SK-N-SH treated with all-trans-retinoic acid at 6 μM for 48 hours (cell line): ENCODE data around the gene DNAJC5G.
"Not testable (repeated sequence)": the region's sequence is repeated elsewhere in the genome, so short reads cannot be mapped to it uniquely, and the experiment has no call there.

ENCODE experiments used
- ATAC-seq: fragments of 200-7000 bp; cut with Tn5 transposase; 3 replicates; pipeline ENCODE4 v1.9.1; 2020; ENCODE audit warnings: mild to moderate bottlenecking, moderate library complexity
- CREB5 ChIP-seq: fragments of 250-450 bp; sonication (Bioruptor Pico); IDR thresholded peaks from 2 replicates; pipeline ENCODE4 v1.5.1; 2020; ENCODE audit warnings: low read depth, mild to moderate bottlenecking, moderate library complexity
- CSDC2 ChIP-seq: fragments of 250-450 bp; sonication (Bioruptor Pico); IDR thresholded peaks from 2 replicates; pipeline ENCODE4 v1.5.0; 2020; ENCODE audit warnings: mild to moderate bottlenecking, moderate library complexity
- CSRNP3 ChIP-seq: fragments of 250-450 bp; sonication (Bioruptor Pico); IDR thresholded peaks from 2 replicates; pipeline ENCODE4 v1.5.1; 2021; ENCODE audit warnings: mild to moderate bottlenecking, moderate library complexity
- GLIS3 ChIP-seq: fragments of 250-450 bp; sonication (Bioruptor Pico); IDR thresholded peaks from 2 replicates; pipeline ENCODE4 v1.5.0; 2020; ENCODE audit warnings: mild to moderate bottlenecking, moderate library complexity
- ISL1 ChIP-seq: fragments of 250-450 bp; sonication (Bioruptor Pico); IDR thresholded peaks from 2 replicates; pipeline ENCODE4 v2.1.2; 2022; ENCODE audit warnings: mild to moderate bottlenecking, moderate library complexity
- OSR1 ChIP-seq: fragments of 250-450 bp; sonication (Bioruptor Pico); IDR thresholded peaks from 2 replicates; pipeline ENCODE4 v1.8.0; 2022; ENCODE audit warnings: moderate library complexity, mild to moderate bottlenecking, inconsistent platforms
- POU6F1 ChIP-seq: fragments of 250-450 bp; sonication (Bioruptor Pico); IDR thresholded peaks from 2 replicates; pipeline ENCODE4 v1.8.0; 2021; ENCODE audit warnings: low read depth, mild to moderate bottlenecking, moderate library complexity, borderline replicate concordance
- PPARA ChIP-seq: fragments of 250-450 bp; sonication (Bioruptor Pico); IDR thresholded peaks from 2 replicates; pipeline ENCODE4 v1.5.0; 2020; ENCODE audit warnings: mild to moderate bottlenecking, borderline replicate concordance
- RARB ChIP-seq: fragments of 250-450 bp; sonication (Bioruptor Pico); IDR thresholded peaks from 2 replicates; pipeline ENCODE4 v1.8.0; 2021; ENCODE audit warnings: mild to moderate bottlenecking, moderate library complexity
- SNAI2 ChIP-seq: fragments of 250-450 bp; sonication (Bioruptor Pico); IDR thresholded peaks from 2 replicates; pipeline ENCODE4 v1.5.0; 2020; ENCODE audit warnings: mild to moderate bottlenecking, moderate library complexity
- TCF4 ChIP-seq: fragments of 250-450 bp; sonication (Bioruptor Pico); IDR thresholded peaks from 2 replicates; pipeline ENCODE4 v1.8.0; 2021; ENCODE audit warnings: mild to moderate bottlenecking, moderate library complexity, borderline replicate concordance
- TOX ChIP-seq: fragments of 250-450 bp; sonication (Bioruptor Pico); IDR thresholded peaks from 2 replicates; pipeline ENCODE4 v1.8.0; 2021; ENCODE audit warnings: mild to moderate bottlenecking, moderate library complexity, borderline replicate concordance
- ZC3H10 ChIP-seq: fragments of 250-450 bp; sonication (Bioruptor Pico); IDR thresholded peaks from 2 replicates; pipeline ENCODE4 v1.5.1; 2021; ENCODE audit warnings: mild to moderate bottlenecking, moderate library complexity
- ZFP3 ChIP-seq: fragments of 250-450 bp; sonication (Bioruptor Pico); IDR thresholded peaks from 2 replicates; pipeline ENCODE4 v1.5.0; 2020; ENCODE audit warnings: mild to moderate bottlenecking, moderate library complexity
- ZFP30 ChIP-seq: fragments of 450-650 bp; formaldehyde crosslinking; IDR thresholded peaks from 2 replicates; pipeline ENCODE4 v1.5.0; 2022; ENCODE audit warnings: mild to moderate bottlenecking, moderate library complexity
- ZNF565 ChIP-seq: fragments of 450-650 bp; formaldehyde crosslinking; conservative IDR thresholded peaks from 2 replicates; pipeline ENCODE4 v1.5.0; 2020; ENCODE audit warnings: low read depth, mild to moderate bottlenecking, moderate library complexity
- ZNF70 ChIP-seq: fragments of 450-650 bp; formaldehyde crosslinking; IDR thresholded peaks from 2 replicates; pipeline ENCODE4 v1.5.0; 2020; ENCODE audit warnings: mild to moderate bottlenecking, moderate library complexity
- ZNF8 ChIP-seq: fragments of 450-650 bp; formaldehyde crosslinking; IDR thresholded peaks from 2 replicates; pipeline ENCODE4 v1.5.0; 2020; ENCODE audit warnings: mild to moderate bottlenecking, moderate library complexity
- TF ChIP-seq, protein P1 (sequence below): fragments of 250-450 bp; sonication (Bioruptor Pico); IDR thresholded peaks from 2 replicates; pipeline ENCODE4 v1.8.0; 2020; ENCODE audit warnings: mild to moderate bottlenecking, moderate library complexity, borderline replicate concordance
- TF ChIP-seq, protein P2 (sequence below): fragments of 250-450 bp; sonication (Bioruptor Pico); IDR thresholded peaks from 2 replicates; pipeline ENCODE4 v1.5.0; 2020; ENCODE audit warnings: mild to moderate bottlenecking, moderate library complexity

DNAJC5G gene

GRCh38 chr2:27265536-27265870, 9.7 kb upstream of the DNAJC5G start (continued):
- TF ChIP-seq, protein P1, sequence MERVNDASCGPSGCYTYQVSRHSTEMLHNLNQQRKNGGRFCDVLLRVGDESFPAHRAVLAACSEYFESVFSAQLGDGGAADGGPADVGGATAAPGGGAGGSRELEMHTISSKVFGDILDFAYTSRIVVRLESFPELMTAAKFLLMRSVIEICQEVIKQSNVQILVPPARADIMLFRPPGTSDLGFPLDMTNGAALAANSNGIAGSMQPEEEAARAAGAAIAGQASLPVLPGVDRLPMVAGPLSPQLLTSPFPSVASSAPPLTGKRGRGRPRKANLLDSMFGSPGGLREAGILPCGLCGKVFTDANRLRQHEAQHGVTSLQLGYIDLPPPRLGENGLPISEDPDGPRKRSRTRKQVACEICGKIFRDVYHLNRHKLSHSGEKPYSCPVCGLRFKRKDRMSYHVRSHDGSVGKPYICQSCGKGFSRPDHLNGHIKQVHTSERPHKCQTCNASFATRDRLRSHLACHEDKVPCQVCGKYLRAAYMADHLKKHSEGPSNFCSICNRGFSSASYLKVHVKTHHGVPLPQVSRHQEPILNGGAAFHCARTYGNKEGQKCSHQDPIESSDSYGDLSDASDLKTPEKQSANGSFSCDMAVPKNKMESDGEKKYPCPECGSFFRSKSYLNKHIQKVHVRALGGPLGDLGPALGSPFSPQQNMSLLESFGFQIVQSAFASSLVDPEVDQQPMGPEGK (CRISPR knock-in tag): no peak

- not testable (repeated sequence) for ATAC-seq
These were observed 6.9 kb upstream of the DNAJC5G start for GRCh38 chr2:27268296-27268695.

DNA sequence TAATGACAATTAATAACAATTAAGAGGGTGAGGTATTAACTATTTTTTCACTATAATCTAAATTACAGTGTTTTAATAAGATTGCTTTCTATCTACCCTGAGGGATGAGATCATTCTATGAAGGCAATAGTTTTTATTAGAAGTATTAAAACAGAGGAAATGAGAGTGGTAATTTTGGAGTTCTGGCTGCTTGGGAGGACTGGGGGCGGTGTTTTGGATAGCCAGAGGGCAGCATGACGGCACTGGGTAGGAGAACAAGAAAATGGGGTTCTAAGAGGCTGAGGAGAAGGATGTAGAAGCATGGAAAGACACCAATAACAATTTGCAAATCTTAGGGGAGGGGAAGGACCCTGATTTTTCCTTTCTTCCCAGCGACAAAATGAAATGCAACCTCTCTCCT, 5.1 kb upstream of the DNAJC5G start:
- no peak for TF ChIP-seq ZNF8 (CRISPR knock-in tag)
- TF ChIP-seq CREB5: no peak
- no peak for TF ChIP-seq TOX
- TF ChIP-seq GLIS3 (CRISPR knock-in tag): no peak
- TF ChIP-seq CSRNP3 (CRISPR knock-in tag): no peak
- TF ChIP-seq PPARA (CRISPR knock-in tag): no peak
- TF ChIP-seq RARB (CRISPR knock-in tag): no peak
- TF ChIP-seq ZNF70 (CRISPR knock-in tag): no peak
- TF ChIP-seq ZFP3 (CRISPR knock-in tag): no peak
- TF ChIP-seq ZFP30 (CRISPR knock-in tag): no peak
- TF ChIP-seq, protein P2, sequence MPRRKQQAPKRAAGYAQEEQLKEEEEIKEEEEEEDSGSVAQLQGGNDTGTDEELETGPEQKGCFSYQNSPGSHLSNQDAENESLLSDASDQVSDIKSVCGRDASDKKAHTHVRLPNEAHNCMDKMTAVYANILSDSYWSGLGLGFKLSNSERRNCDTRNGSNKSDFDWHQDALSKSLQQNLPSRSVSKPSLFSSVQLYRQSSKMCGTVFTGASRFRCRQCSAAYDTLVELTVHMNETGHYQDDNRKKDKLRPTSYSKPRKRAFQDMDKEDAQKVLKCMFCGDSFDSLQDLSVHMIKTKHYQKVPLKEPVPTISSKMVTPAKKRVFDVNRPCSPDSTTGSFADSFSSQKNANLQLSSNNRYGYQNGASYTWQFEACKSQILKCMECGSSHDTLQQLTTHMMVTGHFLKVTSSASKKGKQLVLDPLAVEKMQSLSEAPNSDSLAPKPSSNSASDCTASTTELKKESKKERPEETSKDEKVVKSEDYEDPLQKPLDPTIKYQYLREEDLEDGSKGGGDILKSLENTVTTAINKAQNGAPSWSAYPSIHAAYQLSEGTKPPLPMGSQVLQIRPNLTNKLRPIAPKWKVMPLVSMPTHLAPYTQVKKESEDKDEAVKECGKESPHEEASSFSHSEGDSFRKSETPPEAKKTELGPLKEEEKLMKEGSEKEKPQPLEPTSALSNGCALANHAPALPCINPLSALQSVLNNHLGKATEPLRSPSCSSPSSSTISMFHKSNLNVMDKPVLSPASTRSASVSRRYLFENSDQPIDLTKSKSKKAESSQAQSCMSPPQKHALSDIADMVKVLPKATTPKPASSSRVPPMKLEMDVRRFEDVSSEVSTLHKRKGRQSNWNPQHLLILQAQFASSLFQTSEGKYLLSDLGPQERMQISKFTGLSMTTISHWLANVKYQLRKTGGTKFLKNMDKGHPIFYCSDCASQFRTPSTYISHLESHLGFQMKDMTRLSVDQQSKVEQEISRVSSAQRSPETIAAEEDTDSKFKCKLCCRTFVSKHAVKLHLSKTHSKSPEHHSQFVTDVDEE: no peak
- no peak for TF ChIP-seq CSDC2 (CRISPR knock-in tag)
- TF ChIP-seq TCF4 (CRISPR knock-in tag): no peak
- TF ChIP-seq SNAI2 (CRISPR knock-in tag): no peak
- TF ChIP-seq, all 23 proteins: peak for 0
- no peak for ATAC-seq

DNA sequence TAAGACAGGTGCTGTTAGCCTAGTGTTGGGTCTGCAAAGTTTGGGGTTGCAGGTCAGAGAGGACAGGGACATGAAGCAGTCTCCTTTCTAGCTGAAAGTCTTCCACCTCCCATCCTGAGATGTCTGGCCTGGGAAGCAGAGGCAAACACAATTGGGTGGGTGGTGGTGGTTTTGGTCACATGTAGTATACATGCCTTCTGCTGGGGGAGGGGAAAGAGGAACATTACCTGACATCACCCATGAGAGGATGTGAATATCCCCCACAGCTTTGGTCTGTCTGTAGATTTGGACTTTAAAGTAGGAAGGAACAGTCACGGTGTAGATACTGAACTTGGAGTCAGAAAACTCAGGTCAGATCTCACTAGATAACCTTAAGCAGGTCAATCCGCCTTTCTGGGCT, 4.6 kb upstream of the DNAJC5G start:
- no peak for ATAC-seq
- TF ChIP-seq ISL1 (CRISPR knock-in tag) (no peak), CSDC2 (CRISPR knock-in tag) (no peak), TOX (no peak), ZNF8 (CRISPR knock-in tag) (no peak), ZNF70 (CRISPR knock-in tag) (no peak), OSR1 (CRISPR knock-in tag) (no peak), GLIS3 (CRISPR knock-in tag) (no peak), ZNF565 (CRISPR knock-in tag) (no peak), ZC3H10 (CRISPR knock-in tag) (no peak), CREB5 (no peak), POU6F1 (CRISPR knock-in tag) (no peak), CSRNP3 (CRISPR knock-in tag) (no peak)
- TF ChIP-seq, protein P1 (CRISPR knock-in tag): no peak
